Hepatocyte (in vitro differentiated cells): ENCODE data around the gene ABCA12. TPM values are rescaled to one million over a fixed set of nuclear protein-coding genes. Genes with fewer than 3 reads are reported as not detected.

Experiments
- DNase-seq: peaks from one replicate; pipeline ENCODE4 v3.0.0-alpha.2; 2016; ENCODE audit warnings: low spot score
- H2AFZ ChIP-seq: fragments of 200-600 bp; sonication (generic); 2 replicates; pipeline ENCODE4 v1.6.0; 2016; ENCODE audit warnings: antibody characterized with exemption, mild to moderate bottlenecking
- H3K27ac ChIP-seq: fragments of 200-600 bp; sonication (generic); 2 replicates; pipeline ENCODE4 v1.5.1; 2016; ENCODE audit warnings: mild to moderate bottlenecking
- H3K27me3 ChIP-seq: fragments of 200-600 bp; sonication (generic); 2 replicates; pipeline ENCODE4 v1.6.1; 2016
- H3K36me3 ChIP-seq: fragments of 200-600 bp; sonication (generic); replicated peaks from 2 replicates; pipeline ENCODE4 v1.5.1; 2016; ENCODE audit warnings: low read depth; ENCODE audit not compliant: insufficient read depth
- H3K4me1 ChIP-seq: fragments of 200-600 bp; sonication (generic); 2 replicates; pipeline ENCODE4 v1.5.1; 2016; ENCODE audit warnings: mild to moderate bottlenecking, moderate library complexity; ENCODE audit not compliant: insufficient read depth
- H3K4me2 ChIP-seq: fragments of 200-600 bp; sonication (generic); 2 replicates; pipeline ENCODE4 v1.6.0; 2016
- H3K4me3 ChIP-seq: fragments of 200-600 bp; sonication (generic); 2 replicates; pipeline ENCODE4 v1.5.1; 2016; ENCODE audit warnings: mild to moderate bottlenecking
- H3K79me2 ChIP-seq: fragments of 200-600 bp; sonication (generic); 2 replicates; pipeline ENCODE4 v1.6.0; 2017; ENCODE audit warnings: mild to moderate bottlenecking
- H3K9me2 ChIP-seq: fragments of 200-600 bp; sonication (generic); replicated peaks from 2 replicates; pipeline ENCODE4 v1.6.0; 2017; ENCODE audit warnings: mild to moderate bottlenecking; ENCODE audit not compliant: insufficient read depth
- H3K9me3 ChIP-seq: fragments of 200-600 bp; sonication (generic); 2 replicates; pipeline ENCODE4 v1.5.1; 2016; ENCODE audit warnings: low read depth, mild to moderate bottlenecking
- H4K20me1 ChIP-seq: fragments of 200-600 bp; sonication (generic); 2 replicates; pipeline ENCODE4 v1.6.0; 2016; ENCODE audit warnings: mild to moderate bottlenecking; ENCODE audit not compliant: insufficient read depth, poor library complexity, severe bottlenecking
- EZH2 ChIP-seq: fragments of 200-600 bp; sonication (generic); IDR thresholded peaks from 2 replicates; pipeline ENCODE4 v1.6.1; 2016; ENCODE audit warnings: antibody characterized with exemption, mild to moderate bottlenecking, borderline replicate concordance
- EZH2phosphoT487 ChIP-seq: fragments of 200-600 bp; sonication (generic); IDR thresholded peaks from one replicate; pipeline ENCODE4 v1.6.1; 2018; ENCODE audit warnings: antibody characterized with exemption, mild to moderate bottlenecking, low read depth, moderate library complexity; ENCODE audit not compliant: unreplicated experiment, severe bottlenecking
- WGBS: methylation state at CpG from one replicate; pipeline ENCODE4 v1.1.6; 2016; ENCODE audit warnings: low lambda C conversion rate; ENCODE audit errors: missing lambda C conversion rate; 5-methylcytosine and 5-hydroxymethylcytosine counted together
- polyA plus RNA-seq: library from polyadenylated mRNA; unstranded; fragments of >200 nt; fragmentation: Nextera tagmentation; extraction: Ambion mirVana; gene quantifications from 2 replicates; pipeline ENCODE4 v1.2.1, GENCODE V29; 2016
- total RNA-seq: library from RNA; depleted of rRNA; stranded (reverse); fragments of >200 nt; gene quantifications from 2 replicates; pipeline ENCODE4 v1.2.3, GENCODE V29; 2014
- TF ChIP-seq, protein P1 (sequence below): fragments of 200-600 bp; sonication (generic); IDR thresholded peaks from 2 replicates; pipeline ENCODE4 v1.5.1; 2016; ENCODE audit warnings: antibody characterized with exemption, mild to moderate bottlenecking; ENCODE audit not compliant: poor library complexity

ABCA12 gene
- total and polyA plus RNA-seq, 2 experiments from 2014 or later, result 0.15 to 0.23 TPM

DNA sequence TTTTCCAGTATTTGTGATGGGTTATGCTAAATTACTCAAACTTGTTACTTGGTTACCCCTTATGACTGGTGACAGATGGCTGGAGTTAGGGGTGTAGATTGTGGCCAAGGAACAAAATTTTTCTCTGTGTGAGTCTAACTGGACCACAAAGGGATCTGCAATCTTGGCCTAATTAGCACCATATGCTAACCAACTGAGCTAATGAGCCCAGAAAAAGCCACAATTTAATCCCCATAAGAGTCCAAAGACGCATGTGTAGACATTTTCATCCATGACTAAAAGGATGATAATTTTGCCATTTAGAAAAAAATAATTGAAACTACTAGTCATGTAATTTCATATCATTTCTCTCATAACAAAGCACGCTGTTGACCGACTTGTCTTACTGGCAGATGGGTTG, 151.2 kb downstream of the ABCA12 start:
- no peak for DNase-seq
- H3K27me3 ChIP-seq, result no peaks in the 10 kb centered on the region
- H3K9me3 ChIP-seq, result no peaks in the 10 kb centered on the region
- no peak overlapping the region for H2AFZ ChIP-seq
- H3K4me2 ChIP-seq, result no peak overlapping the region
- no peaks in the 10 kb centered on the region for H4K20me1 ChIP-seq
- no peaks in the 10 kb centered on the region for H3K9me2 ChIP-seq
- no peak overlapping the region for H3K27ac ChIP-seq
- TF ChIP-seq EZH2phosphoT487, result no peak
- 88% methylated on average over 3 of the region's 3 CpGs for WGBS
- no peak overlapping the region for H3K4me3 ChIP-seq
- H3K79me2 ChIP-seq, result no peaks in the 10 kb centered on the region
- no peaks in the 10 kb centered on the region for H3K4me1 ChIP-seq
- H3K36me3 ChIP-seq, result no peaks in the 10 kb centered on the region

DNA sequence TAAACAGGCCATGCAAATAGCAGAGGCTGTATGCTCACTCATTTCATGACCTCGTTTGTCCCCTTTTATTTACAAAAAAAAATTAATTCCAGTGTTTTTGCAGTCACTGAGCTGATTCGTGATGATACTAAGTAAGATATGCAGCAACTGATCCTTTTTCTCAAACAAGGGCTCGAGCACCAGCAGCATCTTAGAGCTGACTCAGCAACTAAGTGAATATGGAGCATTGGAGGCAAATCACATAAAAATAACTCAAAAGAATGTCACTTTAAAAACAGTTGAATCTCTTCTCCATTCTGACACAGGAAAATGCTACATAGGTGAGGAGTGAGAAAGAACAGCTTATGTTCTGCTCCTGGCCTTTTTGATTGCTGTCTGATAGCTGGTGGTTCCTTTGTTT, 152.8 kb downstream of the ABCA12 start:
- WGBS, result 66% methylated on average over 3 of the region's 3 CpGs
- Histone ChIP-seq H2AFZ (no peak overlapping the region), H3K79me2 (no peaks in the 10 kb centered on the region), H3K4me2 (no peak overlapping the region), H4K20me1 (no peaks in the 10 kb centered on the region), H3K27ac (no peak overlapping the region), H3K4me1 (no peaks in the 10 kb centered on the region), H3K4me3 (no peak overlapping the region), H3K9me3 (no peaks in the 10 kb centered on the region), H3K9me2 (no peaks in the 10 kb centered on the region), H3K36me3 (no peaks in the 10 kb centered on the region), H3K27me3 (no peaks in the 10 kb centered on the region)
- TF ChIP-seq EZH2, result no peak
- no peak for TF ChIP-seq EZH2phosphoT487
- TF ChIP-seq, protein P1, sequence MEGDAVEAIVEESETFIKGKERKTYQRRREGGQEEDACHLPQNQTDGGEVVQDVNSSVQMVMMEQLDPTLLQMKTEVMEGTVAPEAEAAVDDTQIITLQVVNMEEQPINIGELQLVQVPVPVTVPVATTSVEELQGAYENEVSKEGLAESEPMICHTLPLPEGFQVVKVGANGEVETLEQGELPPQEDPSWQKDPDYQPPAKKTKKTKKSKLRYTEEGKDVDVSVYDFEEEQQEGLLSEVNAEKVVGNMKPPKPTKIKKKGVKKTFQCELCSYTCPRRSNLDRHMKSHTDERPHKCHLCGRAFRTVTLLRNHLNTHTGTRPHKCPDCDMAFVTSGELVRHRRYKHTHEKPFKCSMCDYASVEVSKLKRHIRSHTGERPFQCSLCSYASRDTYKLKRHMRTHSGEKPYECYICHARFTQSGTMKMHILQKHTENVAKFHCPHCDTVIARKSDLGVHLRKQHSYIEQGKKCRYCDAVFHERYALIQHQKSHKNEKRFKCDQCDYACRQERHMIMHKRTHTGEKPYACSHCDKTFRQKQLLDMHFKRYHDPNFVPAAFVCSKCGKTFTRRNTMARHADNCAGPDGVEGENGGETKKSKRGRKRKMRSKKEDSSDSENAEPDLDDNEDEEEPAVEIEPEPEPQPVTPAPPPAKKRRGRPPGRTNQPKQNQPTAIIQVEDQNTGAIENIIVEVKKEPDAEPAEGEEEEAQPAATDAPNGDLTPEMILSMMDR, result no peak
- no peak for DNase-seq

DNA sequence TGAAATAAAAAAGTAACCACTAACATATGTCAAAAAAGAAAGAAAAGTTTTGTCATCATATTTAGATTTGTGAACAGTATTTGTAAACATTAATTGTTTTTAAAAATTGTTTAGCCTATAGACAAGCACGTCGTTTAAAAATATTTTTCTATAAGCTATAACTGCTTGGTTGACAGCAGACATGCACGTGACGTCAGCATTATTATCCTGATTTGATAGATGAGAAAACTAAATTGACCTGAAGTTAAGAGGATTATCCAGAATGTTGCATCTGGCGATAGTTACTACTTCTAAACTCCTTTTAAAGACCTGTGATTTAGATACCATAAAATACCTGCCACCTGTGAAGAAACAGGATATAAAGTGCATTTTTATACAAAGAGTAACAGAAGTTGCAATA, 172.0 kb downstream of the ABCA12 start:
- Histone ChIP-seq H3K4me3 (no peak overlapping the region), H3K36me3 (no peaks in the 10 kb centered on the region), H3K27ac (no peak overlapping the region), H3K79me2 (no peaks in the 10 kb centered on the region), H3K27me3 (no peaks in the 10 kb centered on the region), H2AFZ (no peak overlapping the region), H3K4me1 (no peaks in the 10 kb centered on the region), H3K9me2 (no peaks in the 10 kb centered on the region), H3K9me3 (no peaks in the 10 kb centered on the region), H4K20me1 (no peaks in the 10 kb centered on the region), H3K4me2 (no peak overlapping the region)
- TF ChIP-seq, protein P1, result no peak
- DNase-seq, result no peak
- WGBS, result 88% methylated on average over 5 of the region's 5 CpGs

DNA sequence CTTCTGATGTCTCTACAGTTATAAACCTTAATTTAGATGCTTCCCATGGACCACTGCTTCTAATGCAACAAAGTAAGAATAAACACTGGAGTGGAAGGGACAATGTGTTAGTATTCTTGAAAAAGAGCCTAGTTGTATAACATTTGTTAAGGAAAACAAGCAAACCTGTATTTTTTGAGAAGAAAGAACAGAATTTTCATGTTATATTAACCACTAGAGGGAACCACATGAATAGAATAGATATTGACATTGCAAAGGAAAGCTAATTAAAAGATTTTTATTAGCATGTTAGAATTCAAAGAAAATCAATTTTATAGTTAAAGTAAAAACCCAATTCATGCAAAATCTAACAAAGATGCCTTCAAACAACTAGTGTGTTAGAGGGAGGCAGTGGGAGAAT, 177.7 kb downstream of the ABCA12 start:
- no peaks in the 10 kb centered on the region for H3K9me2 ChIP-seq

More for the DNA sequence above, 177.7 kb downstream of the ABCA12 start:
- Histone ChIP-seq H3K27ac (no peak overlapping the region), H3K4me3 (no peak overlapping the region), H3K4me1 (no peaks in the 10 kb centered on the region), H4K20me1 (no peaks in the 10 kb centered on the region), H3K79me2 (no peaks in the 10 kb centered on the region), H3K4me2 (no peak overlapping the region), H2AFZ (no peak overlapping the region), H3K36me3 (no peaks in the 10 kb centered on the region), H3K27me3 (no peaks in the 10 kb centered on the region), H3K9me3 (no peaks in the 10 kb centered on the region)
- TF ChIP-seq EZH2phosphoT487 (no peak), EZH2 (no peak)
- TF ChIP-seq, protein P1, result peak; percentile 52
- DNase-seq, result no peak
